ENCODE results near the gene SLC25A3. TPM values are rescaled to one million over a fixed set of nuclear protein-coding genes. Genes with fewer than 3 reads are reported as not detected.
"Not testable (repeated sequence)": the region's sequence is repeated elsewhere in the genome, so short reads cannot be mapped to it uniquely, and the experiment has no call there.

The SLC25A3 gene
- 575 and 586 TPM in 2 replicates for total RNA-seq (2014; rRNA removed; shearing (Covaris generic))

GRCh38 chr12:98593351-98594049, at the start of gene SLC25A3:
Gene SLC25A3 (plus strand): TSS chr12:98593686. CDS start chr12:98593979, 293 bp downstream.
- DNase-seq (ENCODE audit: low spot score) = peak; percentile 97

- no peak for DNase-seq (ENCODE audit: low spot score)
Measured at GRCh38 chr12:98543701-98544100, 49.8 kb upstream of the SLC25A3 start.

- no peak for DNase-seq (ENCODE audit: low spot score)
Measured at GRCh38 chr12:98544751-98545150, 48.7 kb upstream of the SLC25A3 start.

GRCh38 chr12:98549371-98550110, 43.9 kb upstream of the SLC25A3 start:
- DNase-seq (ENCODE audit: low spot score) = no peak

- DNase-seq (ENCODE audit: low spot score) = no peak
Measured at GRCh38 chr12:98551787-98552186, 41.7 kb upstream of the SLC25A3 start.

- not testable (repeated sequence) for DNase-seq (ENCODE audit: low spot score)
Measured at GRCh38 chr12:98558097-98558496, 35.4 kb upstream of the SLC25A3 start.

GRCh38 chr12:98559666-98560065, 33.8 kb upstream of the SLC25A3 start:
- no peak for DNase-seq (ENCODE audit: low spot score)

- DNase-seq (ENCODE audit: low spot score) = no peak
Measured at GRCh38 chr12:98561846-98562245, 31.6 kb upstream of the SLC25A3 start.

- DNase-seq (ENCODE audit: low spot score) = peak; percentile 26
Measured at GRCh38 chr12:98572010-98572409, 21.5 kb upstream of the SLC25A3 start.

- DNase-seq (ENCODE audit: low spot score) = no peak
Measured at GRCh38 chr12:98574110-98574509, 19.4 kb upstream of the SLC25A3 start.

- no peak for DNase-seq (ENCODE audit: low spot score)
Measured at GRCh38 chr12:98575013-98575412, 18.5 kb upstream of the SLC25A3 start.

- not testable (repeated sequence) for DNase-seq (ENCODE audit: low spot score)
Measured at GRCh38 chr12:98576795-98577194, 16.7 kb upstream of the SLC25A3 start.

GRCh38 chr12:98578392-98578791, 15.1 kb upstream of the SLC25A3 start:
- DNase-seq (ENCODE audit: low spot score) = peak; percentile 40

GRCh38 chr12:98578821-98579220, 14.7 kb upstream of the SLC25A3 start:
- DNase-seq (ENCODE audit: low spot score) = peak; percentile 46

- DNase-seq (ENCODE audit: low spot score) = no peak
Measured at GRCh38 chr12:98579347-98579746, 14.1 kb upstream of the SLC25A3 start.

GRCh38 chr12:98579835-98580234, 13.7 kb upstream of the SLC25A3 start:
- no peak for DNase-seq (ENCODE audit: low spot score)

GRCh38 chr12:98580695-98581094, 12.8 kb upstream of the SLC25A3 start:
- no peak for DNase-seq (ENCODE audit: low spot score)

- DNase-seq (ENCODE audit: low spot score) = no peak
Measured at GRCh38 chr12:98581101-98581500, 12.4 kb upstream of the SLC25A3 start.

GRCh38 chr12:98582093-98582492, 11.4 kb upstream of the SLC25A3 start:
- DNase-seq (ENCODE audit: low spot score) = no peak

GRCh38 chr12:98587084-98587483, 6.4 kb upstream of the SLC25A3 start:
- DNase-seq (ENCODE audit: low spot score) = no peak

- no peak for DNase-seq (ENCODE audit: low spot score)
Measured at GRCh38 chr12:98591209-98591608, 2.3 kb upstream of the SLC25A3 start.

GRCh38 chr12:98592825-98593322, 612 bp upstream of the SLC25A3 start:
- DNase-seq (ENCODE audit: low spot score) = peak; percentile 69
